Gastrocnemius medialis (tissue), 4 donors: ENCODE measurements around the gene DPYD. TPM values are rescaled to one million over a fixed set of nuclear protein-coding genes. Genes with fewer than 3 reads are reported as not detected.

Experiments used
- ATAC-seq, 2 donors: fragments of 150-250 bp; one replicate each; pipeline ENCODE4 v1.9.1; 2016
- DNase-seq, 2 donors: peaks; one replicate each; pipeline ENCODE4 v3.0.0-alpha.2; 2019
- H3K27ac ChIP-seq, 4 donors: fragments of 200-600 bp; sonication (generic); 1 replicate in 1 of 4; 2 replicates in 3 of 4; pipeline ENCODE4 v1.5.1; 2016 to 2018; ENCODE audit warnings: mild to moderate bottlenecking in 2 of 4, moderate library complexity in 1 of 4
- H3K27me3 ChIP-seq, 3 donors: fragments of 200-600 bp; sonication (generic) in 2 of 3; 1 replicate in 1 of 3; 2 replicates in 2 of 3; pipeline versions ENCODE4 v1.5.1 to v1.6.0; 2016 to 2019; ENCODE audit warnings: mild to moderate bottlenecking in 1 of 3, moderate library complexity in 1 of 3
- H3K36me3 ChIP-seq, 2 donors: fragments of 200-600 bp; sonication (generic) in 1 of 2; one replicate each; pipeline ENCODE4 v1.5.1; 2017 to 2018
- H3K4me1 ChIP-seq, 2 donors: fragments of 200-600 bp; sonication (generic) in 1 of 2; one replicate each; pipeline ENCODE4 v1.5.1; 2016 to 2017; ENCODE audit warnings: mild to moderate bottlenecking in 2 of 2
- H3K4me3 ChIP-seq, 4 donors: fragments of 200-600 bp; sonication (generic) in 3 of 4; 1 replicate in 1 of 4; 2 replicates in 3 of 4; pipeline ENCODE4 v1.5.1; 2016 to 2019; ENCODE audit warnings: mild to moderate bottlenecking in 2 of 4
- H3K9me3 ChIP-seq, 3 donors: fragments of 200-600 bp; sonication (generic) in 2 of 3; 1 replicate in 1 of 3; 2 replicates in 2 of 3; pipeline ENCODE4 v1.5.1; 2016 to 2019
- POLR2A ChIP-seq, 2 donors: fragments of 450-650 bp; IDR thresholded peaks; one replicate each; pipeline ENCODE4 v1.6.1; 2017; ENCODE audit warnings: antibody characterized with exemption in 2 of 2, mild to moderate bottlenecking in 2 of 2, moderate library complexity in 2 of 2
- in situ Hi-C, 4 donors: fragments of 200-750 bp; cut with MboI; loops; one replicate each; pipeline versions ENCODE4 v1.15.0 to v1.8.0; 2017; ENCODE audit warnings: low sequenced_read_pairs in 4 of 4
- intact Hi-C: fragments of 100-400 bp; cut with DNase I; formaldehyde crosslinking; loops from one replicate; pipeline ENCODE4 v1.15.1; 2023; ENCODE audit warnings: low total_unique reads
- total RNA-seq, 4 donors: library from RNA; depleted of rRNA; stranded (reverse); fragments of >200 nt; gene quantifications; one replicate each; pipeline versions ENCODE4 v1.1.0 to v1.2.3, GENCODE V29; 2016
- TF ChIP-seq, protein P1 (sequence below), 5 experiments: fragments of 450-650 bp in 3 of 5; fragments of 200-600 bp in 2 of 5; sonication (generic) in 2 of 5; IDR thresholded peaks in 4 of 5; conservative IDR thresholded peaks in 1 of 5; 1 replicate in 4 of 5; 2 replicates in 1 of 5; pipeline ENCODE4 v1.5.1; 2016 to 2019; ENCODE audit warnings: antibody characterized with exemption in 5 of 5, mild to moderate bottlenecking in 3 of 5, moderate library complexity in 3 of 5

Gene DPYD
- total RNA-seq, 4 donors from 2014 or later = 4.6 to 13.9 (median 9.1) TPM

DNA sequence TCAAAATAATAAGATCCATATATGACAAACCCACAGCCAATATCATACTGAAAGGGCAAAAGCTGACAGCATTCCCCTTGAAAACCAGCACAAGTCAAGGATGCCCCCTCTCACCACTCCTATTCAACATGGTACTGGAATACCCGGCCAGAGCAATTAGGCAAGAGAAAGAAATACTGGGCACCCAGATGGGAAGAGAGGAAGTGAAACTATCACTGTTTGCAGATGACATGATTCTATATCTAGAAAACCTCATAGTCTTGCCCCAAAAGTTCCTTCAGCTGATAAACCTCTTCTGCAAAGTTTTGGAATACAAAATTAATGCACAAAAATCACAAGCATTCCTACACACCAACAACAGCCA is 756.6 kb downstream of the DPYD start:
- TF ChIP-seq, protein P1, sequence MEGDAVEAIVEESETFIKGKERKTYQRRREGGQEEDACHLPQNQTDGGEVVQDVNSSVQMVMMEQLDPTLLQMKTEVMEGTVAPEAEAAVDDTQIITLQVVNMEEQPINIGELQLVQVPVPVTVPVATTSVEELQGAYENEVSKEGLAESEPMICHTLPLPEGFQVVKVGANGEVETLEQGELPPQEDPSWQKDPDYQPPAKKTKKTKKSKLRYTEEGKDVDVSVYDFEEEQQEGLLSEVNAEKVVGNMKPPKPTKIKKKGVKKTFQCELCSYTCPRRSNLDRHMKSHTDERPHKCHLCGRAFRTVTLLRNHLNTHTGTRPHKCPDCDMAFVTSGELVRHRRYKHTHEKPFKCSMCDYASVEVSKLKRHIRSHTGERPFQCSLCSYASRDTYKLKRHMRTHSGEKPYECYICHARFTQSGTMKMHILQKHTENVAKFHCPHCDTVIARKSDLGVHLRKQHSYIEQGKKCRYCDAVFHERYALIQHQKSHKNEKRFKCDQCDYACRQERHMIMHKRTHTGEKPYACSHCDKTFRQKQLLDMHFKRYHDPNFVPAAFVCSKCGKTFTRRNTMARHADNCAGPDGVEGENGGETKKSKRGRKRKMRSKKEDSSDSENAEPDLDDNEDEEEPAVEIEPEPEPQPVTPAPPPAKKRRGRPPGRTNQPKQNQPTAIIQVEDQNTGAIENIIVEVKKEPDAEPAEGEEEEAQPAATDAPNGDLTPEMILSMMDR (IDR thresholded peaks at IDR 0.05 in 4 of 5, conservative IDR thresholded peaks at IDR 0.05 in 1 of 5) = no peak
- TF ChIP-seq POLR2A (IDR thresholded peaks at IDR 0.05) = no peak
- H3K4me3 ChIP-seq = no peak overlapping the region
- intact Hi-C loops = no loop called here

DNA sequence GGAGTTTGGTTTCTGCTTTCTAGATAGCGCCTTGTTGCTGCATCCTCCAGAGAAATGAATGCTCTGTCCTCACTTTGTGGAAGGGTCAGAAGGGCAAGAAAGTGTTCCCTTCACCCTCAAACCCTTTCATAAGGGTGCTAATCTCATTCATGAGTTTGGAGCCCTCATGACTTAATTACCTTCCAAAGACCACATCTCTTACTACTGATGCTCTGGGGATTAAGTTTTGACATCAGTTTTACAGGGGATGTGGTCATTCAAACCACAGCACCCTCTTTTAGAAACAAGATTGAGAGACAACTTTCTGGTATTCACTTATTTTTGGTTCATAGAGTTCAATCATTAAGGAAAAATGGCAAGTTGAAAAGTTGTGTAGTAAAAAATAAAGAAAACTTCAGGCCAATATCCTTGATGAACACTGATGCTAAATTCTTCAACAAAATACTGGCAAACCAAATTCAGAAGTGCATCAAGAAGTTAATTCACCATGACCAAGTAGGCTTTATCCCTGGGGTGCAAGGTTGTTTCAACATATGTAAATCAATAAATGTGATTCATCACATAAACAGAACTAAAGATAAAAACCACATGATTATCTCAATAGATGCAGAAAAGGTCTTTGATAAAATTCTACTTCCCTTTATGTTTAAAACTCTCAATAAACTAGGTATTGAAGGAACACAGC is 757.1 kb downstream of the DPYD start:
- Histone ChIP-seq H3K27me3 (no peaks in the 10 kb centered on the region), H3K9me3 (peaks cover 0 to 10% (median 0%) of the 10 kb centered on the region in 3 donors), H3K27ac (no peak overlapping the region), H3K4me3 (no peak overlapping the region), H3K4me1 (peaks cover 5% of the 10 kb centered on the region in 2 donors), H3K36me3 (no peaks in the 10 kb centered on the region)
- no peak for ATAC-seq
- in situ Hi-C loops = no loop called here
- no peak for DNase-seq
- intact Hi-C loops = no loop called here
- TF ChIP-seq, protein P1 (IDR thresholded peaks at IDR 0.05 in 4 of 5, conservative IDR thresholded peaks at IDR 0.05 in 1 of 5) = no peak
- TF ChIP-seq POLR2A (IDR thresholded peaks at IDR 0.05) = no peak

More for the DNA sequence above, 756.6 kb downstream of the DPYD start:
- DNase-seq = no peak
- H3K27me3 ChIP-seq = no peaks in the 10 kb centered on the region
- no peak overlapping the region for H3K27ac ChIP-seq
- in situ Hi-C loops = no loop called here
- no peak for ATAC-seq
- H3K9me3 ChIP-seq = peaks cover 0 to 10% (median 0%) of the 10 kb centered on the region in 3 donors
- no peaks in the 10 kb centered on the region for H3K36me3 ChIP-seq
- peaks cover 5% of the 10 kb centered on the region in 2 donors for H3K4me1 ChIP-seq

DNA sequence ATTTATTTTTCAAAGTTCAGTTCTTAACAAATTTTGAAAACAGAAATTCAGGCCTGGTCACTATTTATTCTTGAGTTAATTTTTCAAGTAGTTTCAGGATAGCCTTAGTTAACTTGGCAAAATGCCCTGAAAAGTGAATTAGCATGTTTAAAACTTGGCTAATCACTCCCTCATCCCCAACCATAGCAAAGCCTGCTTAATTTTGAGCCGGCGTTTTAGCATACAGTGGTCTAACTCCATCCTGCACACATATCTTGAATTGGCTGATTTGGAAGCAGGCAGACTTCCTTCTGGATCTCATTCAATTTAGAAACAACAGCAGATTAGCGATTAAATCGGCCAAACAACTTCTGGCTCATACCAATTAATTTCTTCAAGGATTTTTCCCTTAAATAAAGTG is 760.0 kb downstream of the DPYD start:
- H3K4me3 ChIP-seq = no peak overlapping the region
- H3K27ac ChIP-seq = no peak overlapping the region
- H3K9me3 ChIP-seq = peaks cover 0 to 10% (median 0%) of the 10 kb centered on the region in 3 donors
- no peaks in the 10 kb centered on the region for H3K27me3 ChIP-seq
- H3K4me1 ChIP-seq = peaks cover 5% of the 10 kb centered on the region in 2 donors
- intact Hi-C loops = no loop called here
- in situ Hi-C loops = no loop called here
- H3K36me3 ChIP-seq = no peaks in the 10 kb centered on the region
- TF ChIP-seq POLR2A (IDR thresholded peaks at IDR 0.05) = no peak
- TF ChIP-seq, protein P1 (IDR thresholded peaks at IDR 0.05 in 4 of 5, conservative IDR thresholded peaks at IDR 0.05 in 1 of 5) = no peak
- DNase-seq = no peak
- ATAC-seq = no peak

DNA sequence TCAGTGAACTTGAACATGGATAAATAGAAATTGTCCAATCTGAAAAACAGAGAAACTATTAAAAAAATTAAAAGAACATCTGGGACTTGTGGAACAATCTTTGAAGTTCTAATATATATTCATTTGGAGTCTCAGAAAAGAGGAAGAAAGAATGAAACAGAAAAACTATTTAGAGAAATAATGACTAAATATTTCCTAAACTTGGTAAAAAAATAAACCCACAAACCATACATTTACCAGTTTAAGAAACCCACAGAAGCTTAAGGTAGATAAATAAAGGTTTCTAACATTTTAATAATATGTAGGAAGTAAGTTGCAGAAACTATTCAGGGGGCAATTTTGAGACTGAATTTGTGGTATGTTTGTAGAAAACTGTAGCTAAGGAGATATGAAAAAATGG is 761.5 kb downstream of the DPYD start:
- Histone ChIP-seq H3K4me3 (no peak overlapping the region), H3K27me3 (no peaks in the 10 kb centered on the region), H3K36me3 (no peaks in the 10 kb centered on the region), H3K9me3 (peaks cover 0 to 7% (median 0%) of the 10 kb centered on the region in 3 donors), H3K4me1 (peaks cover 5% of the 10 kb centered on the region in 2 donors), H3K27ac (no peak overlapping the region)
- ATAC-seq (no peak), DNase-seq (no peak)
- no peak for TF ChIP-seq POLR2A (IDR thresholded peaks at IDR 0.05)
- TF ChIP-seq, protein P1 (IDR thresholded peaks at IDR 0.05 in 4 of 5, conservative IDR thresholded peaks at IDR 0.05 in 1 of 5) = no peak
- intact Hi-C loops = no loop called here
- in situ Hi-C loops = no loop called here
